Measurements from ENCODE around the gene APBB2. TPM values are rescaled to one million over a fixed set of nuclear protein-coding genes. Genes with fewer than 3 reads are reported as not detected.

Gene APBB2
- total RNA-seq, 1 experiment from 2014 or later, result 46.0 TPM

- H3K79me2 ChIP-seq (ENCODE audit: low read depth), result no peaks in the 10 kb centered on the region
- no TSS peak for BruUV-seq (replicated peaks)
- intact Hi-C loops (cut with micrococcal nuclease; ENCODE audit: unreplicated experiment), result loop anchor here (10.0 kb wide), 1 partner anchor 83 kb away; no protein-coding TSS in a partner anchor
These were observed 92.4 kb downstream of the APBB2 start for GRCh38 chr4:41121906-41122305.

GRCh38 chr4:41120297-41121217, 93.8 kb downstream of the APBB2 start:
- Histone ChIP-seq H3K9me3 (ENCODE audit: insufficient read depth, low read depth) (no peaks in the 10 kb centered on the region), H3F3A (ENCODE audit: insufficient read depth, low read depth) (no peaks in the 10 kb centered on the region), H3K27me3 (ENCODE audit: insufficient read depth, low read depth) (no peaks in the 10 kb centered on the region), H3K79me2 (ENCODE audit: low read depth) (no peaks in the 10 kb centered on the region), H3K9me2 (ENCODE audit: insufficient read depth) (no peaks in the 10 kb centered on the region), H2AFZ (no peak overlapping the region), H3K4me3 (no peak overlapping the region), H3K4me1 (replicated peaks; ENCODE audit: insufficient read depth) (no peaks in the 10 kb centered on the region; the same call in 1 of the 2 replicates), H3K27ac (no peak overlapping the region), H4K20me1 (ENCODE audit: insufficient read depth) (no peaks in the 10 kb centered on the region), H3K4me2 (no peak overlapping the region), H3K36me3 (ENCODE audit: low read depth) (no peaks in the 10 kb centered on the region)
- DNase-seq, result no peak
- ChIA-PET CTCF (no interaction called here), POLR2A (ENCODE audit: unreplicated experiment) (interaction anchor here (0.7 kb wide), 1 partner anchor 92 kb away, joined by 4 read pairs; no protein-coding TSS in a partner anchor)
- TF ChIP-seq EZH2 (IDR thresholded peaks at IDR 0.05; ENCODE audit: low read depth) (no peak), CTCF (conservative IDR thresholded peaks at IDR 0.05) (no peak)
- no TSS peak for BruUV-seq (replicated peaks)
- intact Hi-C loops (cut with micrococcal nuclease; ENCODE audit: unreplicated experiment), result loop anchor here (10.0 kb wide), 1 partner anchor 84 kb away; no protein-coding TSS in a partner anchor

More at GRCh38 chr4:41121906-41122305, 92.4 kb downstream of the APBB2 start:
- no peak for TF ChIP-seq EZH2 (IDR thresholded peaks at IDR 0.05; ENCODE audit: low read depth)
- no peak for TF ChIP-seq CTCF (conservative IDR thresholded peaks at IDR 0.05)
- Histone ChIP-seq H3K4me3 (no peak overlapping the region), H3K4me1 (replicated peaks; ENCODE audit: insufficient read depth) (no peaks in the 10 kb centered on the region; the same call in 1 of the 2 replicates), H3K4me2 (no peak overlapping the region), H3F3A (ENCODE audit: insufficient read depth, low read depth) (no peaks in the 10 kb centered on the region), H3K27me3 (ENCODE audit: insufficient read depth, low read depth) (no peaks in the 10 kb centered on the region), H3K27ac (no peak overlapping the region), H4K20me1 (ENCODE audit: insufficient read depth) (no peaks in the 10 kb centered on the region), H3K36me3 (ENCODE audit: low read depth) (no peaks in the 10 kb centered on the region), H3K9me2 (ENCODE audit: insufficient read depth) (no peaks in the 10 kb centered on the region), H3K9me3 (ENCODE audit: insufficient read depth, low read depth) (no peaks in the 10 kb centered on the region), H2AFZ (no peak overlapping the region)
- DNase-seq, result no peak
- POLR2A ChIA-PET (ENCODE audit: unreplicated experiment), result no interaction called here
- CTCF ChIA-PET, result no interaction called here

GRCh38 chr4:41119867-41120295, 94.5 kb downstream of the APBB2 start:
- no peak overlapping the region for H3K27ac ChIP-seq
- no peaks in the 10 kb centered on the region for H4K20me1 ChIP-seq (ENCODE audit: insufficient read depth)
- intact Hi-C loops (cut with micrococcal nuclease; ENCODE audit: unreplicated experiment), result loop anchor here (10.0 kb wide), 1 partner anchor 85 kb away; no protein-coding TSS in a partner anchor
- no peaks in the 10 kb centered on the region for H3K9me2 ChIP-seq (ENCODE audit: insufficient read depth)
- no peaks in the 10 kb centered on the region for H3K27me3 ChIP-seq (ENCODE audit: insufficient read depth, low read depth)
- DNase-seq, result no peak
- no peak for TF ChIP-seq CTCF (conservative IDR thresholded peaks at IDR 0.05)
- no peak for TF ChIP-seq EZH2 (IDR thresholded peaks at IDR 0.05; ENCODE audit: low read depth)
- no peaks in the 10 kb centered on the region for H3F3A ChIP-seq (ENCODE audit: insufficient read depth, low read depth)
- H3K79me2 ChIP-seq (ENCODE audit: low read depth), result no peaks in the 10 kb centered on the region
- CTCF ChIA-PET, result no interaction called here
- no peaks in the 10 kb centered on the region for H3K9me3 ChIP-seq (ENCODE audit: insufficient read depth, low read depth)
- no peak overlapping the region for H3K4me2 ChIP-seq
- POLR2A ChIA-PET (ENCODE audit: unreplicated experiment), result interaction anchor here (0.7 kb wide), 1 partner anchor 83 kb away, joined by 39 read pairs; no protein-coding TSS in a partner anchor
- no peaks in the 10 kb centered on the region for H3K36me3 ChIP-seq (ENCODE audit: low read depth)
- no peak overlapping the region for H3K4me3 ChIP-seq
- H3K4me1 ChIP-seq (replicated peaks; ENCODE audit: insufficient read depth), result no peaks in the 10 kb centered on the region
- no TSS peak for BruUV-seq (replicated peaks)
- H2AFZ ChIP-seq, result no peak overlapping the region
